Osteocyte (in vitro differentiated cells): ENCODE measurements around the gene OPCML. TPM values are rescaled to one million over a fixed set of nuclear protein-coding genes. Genes with fewer than 3 reads are reported as not detected.

Experiments
- DNase-seq: peaks from one replicate; pipeline ENCODE4 v3.0.0; 2021; ENCODE audit warnings: mixed read lengths; ENCODE audit not compliant: unreplicated experiment; ENCODE audit errors: extremely low spot score
- H3K27ac Mint-ChIP-seq: one replicate; pipeline ENCODE4 v1.8.0; 2021; ENCODE audit warnings: mild to moderate bottlenecking, mixed read lengths; ENCODE audit not compliant: unreplicated experiment
- H3K27me3 Mint-ChIP-seq: one replicate; pipeline ENCODE4 v1.8.0; 2021; ENCODE audit warnings: mixed read lengths; ENCODE audit not compliant: unreplicated experiment
- H3K36me3 Mint-ChIP-seq: one replicate; pipeline ENCODE4 v1.8.0; 2021; ENCODE audit warnings: mixed read lengths; ENCODE audit not compliant: unreplicated experiment
- H3K4me1 Mint-ChIP-seq: one replicate; pipeline ENCODE4 v1.8.0; 2021; ENCODE audit warnings: mixed read lengths; ENCODE audit not compliant: unreplicated experiment
- H3K4me3 Mint-ChIP-seq: one replicate; pipeline ENCODE4 v1.8.0; 2021; ENCODE audit warnings: mild to moderate bottlenecking, moderate library complexity, mixed read lengths; ENCODE audit not compliant: unreplicated experiment
- H3K9me3 Mint-ChIP-seq: one replicate; pipeline ENCODE4 v1.8.0; 2021; ENCODE audit warnings: mixed read lengths; ENCODE audit not compliant: unreplicated experiment
- total RNA-seq: library from RNA; stranded (reverse); gene quantifications from 2 replicates; pipeline ENCODE4 v1.2.1, GENCODE V29; 2021
- TF ChIP-seq, protein P1 (sequence below): fragments of 200-600 bp; sonication (generic); IDR thresholded peaks from 2 replicates; pipeline ENCODE4 v1.5.0; 2021; ENCODE audit warnings: antibody characterized with exemption, mild to moderate bottlenecking, moderate library complexity

Gene OPCML
- total RNA-seq, 1 donor from 2014 or later, result 0.11 TPM

DNA sequence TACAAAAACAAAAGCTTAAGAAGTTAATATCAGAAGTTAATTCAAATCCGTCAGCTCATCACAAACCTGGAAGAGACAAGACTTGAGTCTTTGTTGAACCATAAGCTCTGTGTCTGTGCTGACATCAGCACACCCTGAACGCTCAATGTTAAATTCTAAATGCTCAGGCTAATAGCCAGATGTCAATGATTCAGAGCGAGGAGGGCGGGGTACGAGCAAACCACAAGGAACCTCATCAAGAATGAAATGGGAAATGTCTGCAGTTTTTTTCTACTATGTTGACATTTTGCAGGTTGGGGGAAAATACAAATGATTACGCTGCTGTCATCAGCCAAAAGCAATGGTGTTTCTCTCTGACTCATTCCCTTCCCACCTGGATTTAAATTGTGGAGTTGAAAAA lies 1104.7 kb downstream of the OPCML start:
- Mint-ChIP-seq H3K9me3 (no peaks in the 10 kb centered on the region), H3K4me3 (no peak overlapping the region), H3K27ac (no peak overlapping the region), H3K36me3 (no peaks in the 10 kb centered on the region), H3K27me3 (peaks cover 9% of the 10 kb centered on the region), H3K4me1 (peaks cover 16% of the 10 kb centered on the region)
- no peak for DNase-seq
- TF ChIP-seq, protein P1, sequence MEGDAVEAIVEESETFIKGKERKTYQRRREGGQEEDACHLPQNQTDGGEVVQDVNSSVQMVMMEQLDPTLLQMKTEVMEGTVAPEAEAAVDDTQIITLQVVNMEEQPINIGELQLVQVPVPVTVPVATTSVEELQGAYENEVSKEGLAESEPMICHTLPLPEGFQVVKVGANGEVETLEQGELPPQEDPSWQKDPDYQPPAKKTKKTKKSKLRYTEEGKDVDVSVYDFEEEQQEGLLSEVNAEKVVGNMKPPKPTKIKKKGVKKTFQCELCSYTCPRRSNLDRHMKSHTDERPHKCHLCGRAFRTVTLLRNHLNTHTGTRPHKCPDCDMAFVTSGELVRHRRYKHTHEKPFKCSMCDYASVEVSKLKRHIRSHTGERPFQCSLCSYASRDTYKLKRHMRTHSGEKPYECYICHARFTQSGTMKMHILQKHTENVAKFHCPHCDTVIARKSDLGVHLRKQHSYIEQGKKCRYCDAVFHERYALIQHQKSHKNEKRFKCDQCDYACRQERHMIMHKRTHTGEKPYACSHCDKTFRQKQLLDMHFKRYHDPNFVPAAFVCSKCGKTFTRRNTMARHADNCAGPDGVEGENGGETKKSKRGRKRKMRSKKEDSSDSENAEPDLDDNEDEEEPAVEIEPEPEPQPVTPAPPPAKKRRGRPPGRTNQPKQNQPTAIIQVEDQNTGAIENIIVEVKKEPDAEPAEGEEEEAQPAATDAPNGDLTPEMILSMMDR, result no peak

DNA sequence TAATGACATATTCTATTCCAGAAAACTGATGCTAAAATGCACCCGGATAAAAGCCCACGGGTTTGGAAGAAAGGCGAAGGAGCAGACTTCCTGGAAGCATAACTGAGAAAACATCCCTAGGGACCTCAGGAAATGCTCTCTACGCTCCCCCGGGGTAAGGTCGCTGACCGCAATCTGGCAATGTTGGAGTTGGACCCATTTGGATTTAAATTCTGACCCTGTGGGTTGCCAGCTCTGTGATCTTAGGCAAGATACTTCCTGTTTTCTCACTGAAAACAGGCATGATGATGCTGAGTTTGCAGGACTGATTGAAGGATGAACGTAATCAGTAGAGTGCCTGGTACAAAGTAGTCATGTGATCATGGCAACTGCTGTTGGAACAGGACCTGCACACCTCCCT lies 1107.9 kb downstream of the OPCML start:
- H3K36me3 Mint-ChIP-seq, result no peaks in the 10 kb centered on the region

DNA sequence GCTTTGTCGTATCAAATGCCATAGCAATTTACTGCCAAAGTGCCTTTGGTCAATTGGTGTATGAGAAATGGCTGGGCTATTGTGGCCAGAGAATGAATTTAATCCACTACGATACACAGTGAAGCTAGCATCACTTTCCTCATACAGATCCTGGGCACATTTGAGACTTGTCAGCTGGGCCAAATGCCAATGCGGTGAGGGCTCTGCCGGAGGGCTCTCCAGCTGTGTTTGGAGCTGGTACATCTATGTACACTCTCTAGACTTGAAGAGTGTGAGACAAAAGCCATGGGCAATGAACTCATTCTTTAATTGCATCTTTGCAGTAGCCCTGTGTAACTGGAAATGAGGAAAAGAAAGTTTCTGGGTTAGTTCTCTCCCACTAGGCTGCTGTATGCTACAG lies 1109.0 kb downstream of the OPCML start:
- DNase-seq, result no peak
- peaks cover 3% of the 10 kb centered on the region for H3K4me1 Mint-ChIP-seq
- H3K36me3 Mint-ChIP-seq, result no peaks in the 10 kb centered on the region
- peaks cover 14% of the 10 kb centered on the region for H3K27me3 Mint-ChIP-seq
- H3K9me3 Mint-ChIP-seq, result no peaks in the 10 kb centered on the region
- no peak overlapping the region for H3K4me3 Mint-ChIP-seq
- TF ChIP-seq, protein P1, result no peak
- no peak overlapping the region for H3K27ac Mint-ChIP-seq

More for the DNA sequence above, 1107.9 kb downstream of the OPCML start:
- no peaks in the 10 kb centered on the region for H3K9me3 Mint-ChIP-seq
- H3K27ac Mint-ChIP-seq, result no peak overlapping the region
- TF ChIP-seq, protein P1, result no peak
- H3K27me3 Mint-ChIP-seq, result peaks cover 15% of the 10 kb centered on the region
- no peak overlapping the region for H3K4me3 Mint-ChIP-seq
- no peak for DNase-seq
- H3K4me1 Mint-ChIP-seq, result peaks cover 3% of the 10 kb centered on the region

DNA sequence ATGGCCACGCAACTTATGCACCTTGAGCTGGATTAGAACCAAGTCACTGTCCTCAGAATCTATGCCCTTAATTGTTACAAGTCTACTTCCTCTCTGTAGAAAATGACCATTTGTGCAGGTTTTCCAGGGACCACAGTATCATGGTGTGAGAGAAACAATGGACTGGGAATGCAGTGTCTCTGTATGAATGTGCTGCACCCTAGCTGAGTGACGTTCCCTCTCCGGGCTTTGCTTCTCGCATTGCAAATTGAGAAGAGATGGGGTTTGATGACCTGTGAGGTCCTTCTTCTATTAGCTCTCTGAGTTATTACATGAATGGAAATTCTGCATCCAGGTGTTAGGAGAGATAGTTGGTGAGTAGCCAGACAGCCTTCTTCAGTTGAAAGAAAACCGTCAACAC lies 1109.6 kb downstream of the OPCML start:
- DNase-seq, result no peak
- TF ChIP-seq, protein P1, result no peak
- Mint-ChIP-seq H3K4me3 (no peak overlapping the region), H3K36me3 (no peaks in the 10 kb centered on the region), H3K27ac (no peak overlapping the region), H3K9me3 (no peaks in the 10 kb centered on the region), H3K4me1 (peaks cover 3% of the 10 kb centered on the region), H3K27me3 (peaks cover 14% of the 10 kb centered on the region)

DNA sequence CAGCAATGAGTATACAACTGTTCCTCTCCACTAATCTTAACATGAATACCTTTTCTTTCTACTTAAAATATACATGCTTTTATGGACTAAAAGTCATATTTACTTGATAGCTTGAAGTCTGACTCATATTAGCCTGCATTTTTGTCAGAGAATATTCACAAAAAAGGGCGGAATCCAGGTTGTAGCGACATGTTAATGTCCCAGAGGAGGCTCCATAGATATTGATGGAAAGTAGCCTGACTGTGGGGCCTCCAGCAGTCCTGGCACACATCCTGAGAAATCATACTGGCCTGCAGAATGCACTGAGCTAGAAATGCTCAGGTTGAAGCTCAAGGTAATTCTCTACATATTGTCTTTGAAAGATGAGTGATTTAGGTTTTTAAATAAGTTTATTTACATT lies 1110.7 kb downstream of the OPCML start:
- Mint-ChIP-seq H3K4me1 (peaks cover 3% of the 10 kb centered on the region), H3K27ac (no peak overlapping the region), H3K4me3 (no peak overlapping the region), H3K27me3 (peaks cover 20% of the 10 kb centered on the region), H3K9me3 (no peaks in the 10 kb centered on the region), H3K36me3 (no peaks in the 10 kb centered on the region)
- DNase-seq, result no peak
- TF ChIP-seq, protein P1, result no peak
